ENCODE data around the gene ELMO2.

- no peak for TF ChIP-seq SMC3 (IDR thresholded peaks at IDR 0.05; ENCODE audit: low read depth, low read length)
- no peak for TF ChIP-seq POLR2A (IDR thresholded peaks at IDR 0.05; ENCODE audit: low read depth, low read length)
- TF ChIP-seq CTCF (conservative IDR thresholded peaks at IDR 0.05; ENCODE audit: low read depth, low read length): no peak
- no peak for TF ChIP-seq USF2 (IDR thresholded peaks at IDR 0.05; ENCODE audit: low read depth, low read length)
Observed at GRCh38 chr20:46350986-46351267, 55.5 kb downstream of the ELMO2 start.
